IMR-90 (cell line): ENCODE results near the gene MREG. TPM values are rescaled to one million over a fixed set of nuclear protein-coding genes. Genes with fewer than 3 reads are reported as not detected.

Experiments
- ATAC-seq: fragments of 200-7000 bp; cut with Tn5 transposase; 2 replicates; pipeline ENCODE4 v1.9.1; 2020; ENCODE audit warnings: low read depth, mild to moderate bottlenecking, moderate library complexity
- BruUV-seq: library from RNA; stranded (reverse); fragments of 400-500 nt; replicated peaks from 2 replicates; lab custom pipeline; 2021; lab: Mats Ljungman, UMichigan
- CTCF ChIA-PET: fragments of 300-600 bp; formaldehyde crosslinking; extraction: SDS; loops from one replicate; lab custom pipeline; 2021; ENCODE audit warnings: antibody characterized with exemption; lab: Yijun Ruan, JAX
- POLR2A ChIA-PET: fragments of 300-600 bp; sonication (Branson Sonifier 250); formaldehyde crosslinking; loops from one replicate; lab custom pipeline; 2022; ENCODE audit warnings: antibody characterized with exemption; ENCODE audit not compliant: unreplicated experiment; lab: Charles Lee
- DNase-seq: peaks from one replicate; pipeline ENCODE4 v3.0.0; 2013
- H2AFZ ChIP-seq: replicated peaks from 2 replicates; pipeline ENCODE3; 2013; ENCODE audit warnings: low read length, mild to moderate bottlenecking; ENCODE audit not compliant: poor library complexity
- H2AK5ac ChIP-seq: 2 replicates; pipeline ENCODE4 v1.6.1; 2013; ENCODE audit warnings: low read depth, low read length, inconsistent platforms
- H2AK9ac ChIP-seq: replicated peaks from 2 replicates; pipeline ENCODE3; 2013; ENCODE audit warnings: mild to moderate bottlenecking, low read depth, low read length, moderate library complexity; ENCODE audit not compliant: poor library complexity
- H2BK120ac ChIP-seq: 2 replicates; pipeline ENCODE4 v1.6.1; 2013; ENCODE audit warnings: low read depth, low read length, inconsistent platforms
- H2BK15ac ChIP-seq: 3 replicates; pipeline ENCODE4 v1.6.1; 2013; ENCODE audit warnings: low read depth, low read length, inconsistent platforms
- H2BK20ac ChIP-seq: 2 replicates; pipeline ENCODE4 v1.6.1; 2013; ENCODE audit warnings: low read depth, mild to moderate bottlenecking, inconsistent platforms, low read length, moderate library complexity
- H2BK5ac ChIP-seq: 2 replicates; pipeline ENCODE4 v1.6.1; 2013; ENCODE audit warnings: mild to moderate bottlenecking, low read depth, low read length, inconsistent platforms; ENCODE audit not compliant: poor library complexity, severe bottlenecking
- H3K14ac ChIP-seq: replicated peaks from 2 replicates; pipeline ENCODE4 v1.6.1; 2013; ENCODE audit warnings: low read depth, low read length, inconsistent platforms
- H3K18ac ChIP-seq: 2 replicates; pipeline ENCODE4 v1.6.1; 2013; ENCODE audit warnings: low read depth, low read length, control low read depth
- H3K23ac ChIP-seq: 2 replicates; pipeline ENCODE4 v1.6.1; 2013; ENCODE audit warnings: low read depth, low read length, inconsistent platforms
- H3K27ac ChIP-seq: 2 replicates; pipeline ENCODE4 v1.5.1; 2013; ENCODE audit warnings: mild to moderate bottlenecking, control low read depth, low read length; ENCODE audit not compliant: insufficient read depth
- H3K27me3 ChIP-seq: 2 replicates; pipeline ENCODE4 v1.6.1; 2013; ENCODE audit warnings: low read length; ENCODE audit not compliant: control insufficient read depth, insufficient read depth
- H3K36me3 ChIP-seq: 2 replicates; pipeline ENCODE4 v1.6.1; 2013; ENCODE audit warnings: low read length, mixed read lengths; ENCODE audit not compliant: control insufficient read depth, insufficient read depth
- H3K4ac ChIP-seq: 2 replicates; pipeline ENCODE4 v1.6.1; 2013; ENCODE audit warnings: low read depth, low read length, inconsistent platforms
- H3K4me1 ChIP-seq: 2 replicates; pipeline ENCODE4 v1.6.1; 2013; ENCODE audit warnings: low read length, mixed read lengths; ENCODE audit not compliant: control insufficient read depth, insufficient read depth
- H3K4me2 ChIP-seq: 2 replicates; pipeline ENCODE4 v1.6.1; 2013; ENCODE audit warnings: low read depth, mild to moderate bottlenecking, control low read depth, low read length, moderate library complexity
- H3K4me3 ChIP-seq: 2 replicates; pipeline ENCODE4 v1.5.1; 2013; ENCODE audit warnings: low read depth, mild to moderate bottlenecking, control low read depth, low read length, moderate library complexity; ENCODE audit not compliant: insufficient read depth
- H3K56ac ChIP-seq: 2 replicates; pipeline ENCODE4 v1.6.1; 2013; ENCODE audit warnings: low read length, inconsistent platforms; ENCODE audit not compliant: insufficient read depth; ENCODE audit errors: extremely low read depth
- H3K79me1 ChIP-seq, 2 experiments: 2 replicates each; pipeline ENCODE4 v1.6.1; 2013; ENCODE audit warnings: low read length in 2 of 2, inconsistent platforms in 1 of 2, low read depth in 1 of 2
- H3K9ac ChIP-seq: 2 replicates; pipeline ENCODE4 v1.6.1; 2013; ENCODE audit warnings: low read depth, low read length, control low read depth
- H3K9me1 ChIP-seq: 2 replicates; pipeline ENCODE4 v1.6.1; 2013; ENCODE audit warnings: low read length, inconsistent platforms; ENCODE audit not compliant: insufficient read depth
- H3K9me3 ChIP-seq: 2 replicates; pipeline ENCODE4 v1.6.1; 2013; ENCODE audit warnings: low read length; ENCODE audit not compliant: control insufficient read depth, insufficient read depth
- H4K20me1 ChIP-seq: 2 replicates; pipeline ENCODE4 v1.6.1; 2013; ENCODE audit warnings: low read length, inconsistent platforms; ENCODE audit not compliant: insufficient read depth
- H4K5ac ChIP-seq: 2 replicates; pipeline ENCODE4 v1.6.1; 2013; ENCODE audit warnings: mild to moderate bottlenecking, low read depth, low read length, control low read depth
- H4K8ac ChIP-seq, 2 experiments: 2 replicates each; pipeline ENCODE4 v1.6.1; 2013; ENCODE audit warnings: low read depth in 2 of 2, low read length in 2 of 2, control low read depth in 1 of 2, inconsistent platforms in 1 of 2
- H4K91ac ChIP-seq: 2 replicates; pipeline ENCODE4 v1.6.1; 2013; ENCODE audit warnings: low read depth, low read length, inconsistent platforms; ENCODE audit not compliant: insufficient read depth
- BHLHE40 ChIP-seq: fragments of 150-350 bp; IDR thresholded peaks from 2 replicates; pipeline ENCODE4 v1.6.1; 2016; ENCODE audit warnings: mild to moderate bottlenecking, low read depth, low read length
- CEBPB ChIP-seq: IDR thresholded peaks from 2 replicates; pipeline ENCODE4 v1.6.1; 2012; ENCODE audit warnings: low read depth, low read length, improper control_type of control experiment
- CHD1 ChIP-seq: IDR thresholded peaks from 2 replicates; pipeline ENCODE4 v1.6.1; 2012; ENCODE audit warnings: low read depth, low read length, improper control_type of control experiment
- FOS ChIP-seq: fragments of 150-350 bp; IDR thresholded peaks from 2 replicates; pipeline ENCODE4 v1.6.1; 2016; ENCODE audit warnings: low read depth, low read length
- MAFK ChIP-seq: IDR thresholded peaks from 2 replicates; pipeline ENCODE4 v1.6.1; 2012; ENCODE audit warnings: low read depth, low read length, improper control_type of control experiment
- MAZ ChIP-seq: IDR thresholded peaks from 2 replicates; pipeline ENCODE4 v1.6.1; 2012; ENCODE audit warnings: low read depth, mild to moderate bottlenecking, low read length, improper control_type of control experiment, moderate library complexity, borderline replicate concordance
- NFE2L2 ChIP-seq: fragments of 150-350 bp; IDR thresholded peaks from 2 replicates; pipeline ENCODE4 v1.6.1; 2016; ENCODE audit warnings: low read depth, mild to moderate bottlenecking, low read length
- RAD21 ChIP-seq: IDR thresholded peaks from 2 replicates; pipeline ENCODE4 v1.6.1; 2012; ENCODE audit warnings: low read length, improper control_type of control experiment
- RFX5 ChIP-seq: IDR thresholded peaks from 2 replicates; pipeline ENCODE4 v1.8.0; 2012; ENCODE audit warnings: low read depth, mild to moderate bottlenecking, low read length, moderate library complexity
- USF2 ChIP-seq: fragments of 150-350 bp; IDR thresholded peaks from 2 replicates; pipeline ENCODE4 v1.6.1; 2017; ENCODE audit warnings: mild to moderate bottlenecking, antibody characterized with exemption, low read length, low read depth
- WGBS, 2 experiments: methylation state at CpG; one replicate each; pipeline versions ENCODE4 v1.1.5 to v1.1.7; 2013; ENCODE audit warnings: missing lambda C conversion rate in 2 of 2; ENCODE audit not compliant: insufficient read length in 1 of 2; ENCODE audit errors: extremely low coverage in 2 of 2; 5-methylcytosine and 5-hydroxymethylcytosine counted together
- dilution Hi-C: fragments of 300-500 bp; cut with HindIII; formaldehyde crosslinking; loops from one replicate; pipeline ENCODE4 v1.14.3; 2018; ENCODE audit warnings: low sequenced_read_pairs; ENCODE audit not compliant: unreplicated experiment
- in situ Hi-C: fragments of 300-500 bp; cut with MboI; formaldehyde crosslinking; loops from 3 replicates; pipeline ENCODE4 v1.14.3; 2019; ENCODE audit warnings: low sequenced_read_pairs, inconsistent platforms, mixed read lengths
- intact Hi-C: fragments of 100-400 bp; cut with micrococcal nuclease; formaldehyde crosslinking; loops from 2 replicates; pipeline ENCODE4 v1.10.0; 2022
- polyA plus RNA-seq, 3 experiments: library from polyadenylated mRNA; depleted of rRNA; stranded (reverse); fragments of >200 nt; gene quantifications; 2 replicates each; pipeline ENCODE4 v1.2.3, GENCODE V29; 2012; ENCODE audit warnings: low replicate concordance in 1 of 3
- total RNA-seq: library from RNA; depleted of rRNA; stranded (reverse); fragments of >200 nt; gene quantifications from 2 replicates; pipeline ENCODE4 v1.2.3, GENCODE V29; 2012

MREG gene
- total and polyA plus RNA-seq, 2 of the 4 experiments (the other 2 are of a cell fraction) = 1.0 to 1.8 TPM

- CTCF ChIA-PET = no interaction called here
- no peak overlapping the region for H4K91ac ChIP-seq
- POLR2A ChIA-PET = no interaction called here
Measured at GRCh38 chr2:216002101-216002678, 11.2 kb downstream of the MREG start.

More at GRCh38 chr2:216002101-216002678, 11.2 kb downstream of the MREG start:
- no peak overlapping the region for H2AK9ac ChIP-seq
- H3K9ac ChIP-seq = no peak overlapping the region
- no CpG with 5 or more reads among the region's 5 CpGs for WGBS, 2 experiments
- TF ChIP-seq MAFK (no peak), NFE2L2 (no peak), CHD1 (no peak), USF2 (no peak), BHLHE40 (no peak), FOS (no peak), MAZ (no peak), CEBPB (no peak), RFX5 (no peak), RAD21 (no peak)
- H3K18ac ChIP-seq = no peak overlapping the region
- H3K79me1 ChIP-seq = no peaks in the 10 kb centered on the region
- H2BK120ac ChIP-seq = no peak overlapping the region
- no peak overlapping the region for H3K56ac ChIP-seq
- H3K36me3 ChIP-seq = no peaks in the 10 kb centered on the region
- ATAC-seq (no peak), DNase-seq (no peak)
- H4K8ac ChIP-seq = no peak overlapping the region
- no peak overlapping the region for H3K23ac ChIP-seq
- H2BK5ac ChIP-seq = no peak overlapping the region
- no TSS peak for BruUV-seq
- H3K4me2 ChIP-seq = no peak overlapping the region
- no peak overlapping the region for H2AFZ ChIP-seq
- dilution Hi-C loops = no loop called here
- H2BK15ac ChIP-seq = no peak overlapping the region
- H2AK5ac ChIP-seq = no peak overlapping the region
- no peaks in the 10 kb centered on the region; the same call in 1 of the 2 replicates for H3K9me1 ChIP-seq
- no peak overlapping the region for H2BK20ac ChIP-seq
- no peaks in the 10 kb centered on the region for H3K9me3 ChIP-seq
- H3K27ac ChIP-seq = no peak overlapping the region
- no peak overlapping the region for H3K4ac ChIP-seq
- no peaks in the 10 kb centered on the region for H4K20me1 ChIP-seq
- H3K14ac ChIP-seq = no peak overlapping the region
- no peaks in the 10 kb centered on the region for H3K4me1 ChIP-seq
- intact Hi-C loops = no loop called here
- H3K4me3 ChIP-seq = no peak overlapping the region
- no peaks in the 10 kb centered on the region for H3K27me3 ChIP-seq
- H4K5ac ChIP-seq = no peak overlapping the region
- in situ Hi-C loops = no loop called here
